ENCODE results near the gene FRMD4A.

GRCh38 chr10:13990392-13990805, 340.3 kb downstream of the FRMD4A start:
- TF ChIP-seq CTCF (conservative IDR thresholded peaks at IDR 0.05; ENCODE audit: low read depth, low read length) (no peak), EZH2phosphoT487 (IDR thresholded peaks at IDR 0.05; ENCODE audit: borderline replicate concordance, low read length) (no peak), EZH2 (IDR thresholded peaks at IDR 0.05; ENCODE audit: low read length, unreplicated experiment) (no peak)
